Measurements from ENCODE around the gene HABP2. TPM values are rescaled to one million over a fixed set of nuclear protein-coding genes. Genes with fewer than 3 reads are reported as not detected.

Gene HABP2
- total RNA-seq, 1 donor from 2014 or later = not detected

- H3K27ac Mint-ChIP-seq (ENCODE audit: unreplicated experiment) = no peak overlapping the region
- DNase-seq (ENCODE audit: low read depth) = no peak
- Histone ChIP-seq H3K9ac (ENCODE audit: low read length) (no peak overlapping the region), H2AFZ (ENCODE audit: low read depth, low read length) (peak overlapping the region; percentile 16), H3K79me2 (ENCODE audit: insufficient read depth, low read length) (no peaks in the 10 kb centered on the region), H3K4me3 (ENCODE audit: insufficient read depth, low read depth, low read length) (peak overlapping the region; percentile 33), H3K27ac (ENCODE audit: low read depth, low read length) (no peak overlapping the region), H4K20me1 (ENCODE audit: insufficient read depth, low read length) (no peaks in the 10 kb centered on the region), H3K4me1 (ENCODE audit: insufficient read depth, low read length) (no peaks in the 10 kb centered on the region), H3K4me2 (ENCODE audit: low read length) (peak overlapping the region; percentile 61), H3K36me3 (ENCODE audit: insufficient read depth, low read length) (no peaks in the 10 kb centered on the region), H3K27me3 (ENCODE audit: insufficient read depth, low read length) (peaks cover 11% of the 10 kb centered on the region), H3K9me3 (ENCODE audit: insufficient read depth, low read depth, low read length) (no peaks in the 10 kb centered on the region)
- TF ChIP-seq EZH2 (IDR thresholded peaks at IDR 0.05; ENCODE audit: insufficient read depth, low read length) = no peak
- no peak for TF ChIP-seq CTCF (IDR thresholded peaks at IDR 0.05; ENCODE audit: insufficient read depth, low read depth, low read length)
- peaks cover 6% of the 10 kb centered on the region for H3K9me3 Mint-ChIP-seq (ENCODE audit: unreplicated experiment)
- peaks cover 72% of the 10 kb centered on the region for H3K27me3 Mint-ChIP-seq (ENCODE audit: low read depth, unreplicated experiment)
- H3K4me3 Mint-ChIP-seq (ENCODE audit: unreplicated experiment) = peak overlapping the region; percentile 28
- no peak for FAIRE-seq
- H3K4me1 Mint-ChIP-seq (ENCODE audit: low read depth, unreplicated experiment) = peaks cover 7% of the 10 kb centered on the region
- peaks cover 4% of the 10 kb centered on the region for H3K36me3 Mint-ChIP-seq (ENCODE audit: low read depth, unreplicated experiment)
Measured at GRCh38 chr10:113557903-113558321, 5.1 kb downstream of the HABP2 start.

GRCh38 chr10:113560071-113560470 lies 7.2 kb downstream of the HABP2 start:
- TF ChIP-seq EZH2 (IDR thresholded peaks at IDR 0.05; ENCODE audit: insufficient read depth, low read length) (no peak), CTCF (IDR thresholded peaks at IDR 0.05; ENCODE audit: insufficient read depth, low read depth, low read length) (no peak)
- Histone ChIP-seq H3K4me3 (ENCODE audit: insufficient read depth, low read depth, low read length) (no peak overlapping the region), H3K79me2 (ENCODE audit: insufficient read depth, low read length) (no peaks in the 10 kb centered on the region), H3K4me1 (ENCODE audit: insufficient read depth, low read length) (no peaks in the 10 kb centered on the region), H3K27ac (ENCODE audit: low read depth, low read length) (no peak overlapping the region), H3K9me3 (ENCODE audit: insufficient read depth, low read depth, low read length) (no peaks in the 10 kb centered on the region), H2AFZ (ENCODE audit: low read depth, low read length) (no peak overlapping the region), H3K27me3 (ENCODE audit: insufficient read depth, low read length) (peaks cover 11% of the 10 kb centered on the region), H3K4me2 (ENCODE audit: low read length) (no peak overlapping the region), H4K20me1 (ENCODE audit: insufficient read depth, low read length) (no peaks in the 10 kb centered on the region), H3K9ac (ENCODE audit: low read length) (no peak overlapping the region), H3K36me3 (ENCODE audit: insufficient read depth, low read length) (no peaks in the 10 kb centered on the region)
- peaks cover 4% of the 10 kb centered on the region for H3K36me3 Mint-ChIP-seq (ENCODE audit: low read depth, unreplicated experiment)
- FAIRE-seq = no peak
- H3K27ac Mint-ChIP-seq (ENCODE audit: unreplicated experiment) = no peak overlapping the region
- no peak for DNase-seq (ENCODE audit: low read depth)
- H3K4me1 Mint-ChIP-seq (ENCODE audit: low read depth, unreplicated experiment) = no peaks in the 10 kb centered on the region
- no peak overlapping the region for H3K4me3 Mint-ChIP-seq (ENCODE audit: unreplicated experiment)
- H3K27me3 Mint-ChIP-seq (ENCODE audit: low read depth, unreplicated experiment) = peaks cover 65% of the 10 kb centered on the region
- peaks cover 6% of the 10 kb centered on the region for H3K9me3 Mint-ChIP-seq (ENCODE audit: unreplicated experiment)

GRCh38 chr10:113561214-113561613 lies 8.4 kb downstream of the HABP2 start:
- H3K27ac ChIP-seq (ENCODE audit: low read depth, low read length) = no peak overlapping the region
- H3K4me1 ChIP-seq (ENCODE audit: insufficient read depth, low read length) = no peaks in the 10 kb centered on the region
- TF ChIP-seq CTCF (IDR thresholded peaks at IDR 0.05; ENCODE audit: insufficient read depth, low read depth, low read length) (no peak), EZH2 (IDR thresholded peaks at IDR 0.05; ENCODE audit: insufficient read depth, low read length) (no peak)
- FAIRE-seq (no peak), DNase-seq (ENCODE audit: low read depth) (no peak)
- H3K4me1 Mint-ChIP-seq (ENCODE audit: low read depth, unreplicated experiment) = no peaks in the 10 kb centered on the region
- no peaks in the 10 kb centered on the region for H3K9me3 ChIP-seq (ENCODE audit: insufficient read depth, low read depth, low read length)
- H3K4me3 ChIP-seq (ENCODE audit: insufficient read depth, low read depth, low read length) = no peak overlapping the region
- no peaks in the 10 kb centered on the region for H3K36me3 ChIP-seq (ENCODE audit: insufficient read depth, low read length)
- H3K27me3 ChIP-seq (ENCODE audit: insufficient read depth, low read length) = peaks cover 11% of the 10 kb centered on the region
- H3K27me3 Mint-ChIP-seq (ENCODE audit: low read depth, unreplicated experiment) = peaks cover 58% of the 10 kb centered on the region
- no peak overlapping the region for H3K27ac Mint-ChIP-seq (ENCODE audit: unreplicated experiment)
- no peaks in the 10 kb centered on the region for H3K79me2 ChIP-seq (ENCODE audit: insufficient read depth, low read length)
- H4K20me1 ChIP-seq (ENCODE audit: insufficient read depth, low read length) = no peaks in the 10 kb centered on the region
- no peak overlapping the region for H2AFZ ChIP-seq (ENCODE audit: low read depth, low read length)
- peaks cover 6% of the 10 kb centered on the region for H3K9me3 Mint-ChIP-seq (ENCODE audit: unreplicated experiment)
- H3K4me2 ChIP-seq (ENCODE audit: low read length) = no peak overlapping the region
- no peak overlapping the region for H3K9ac ChIP-seq (ENCODE audit: low read length)
- H3K36me3 Mint-ChIP-seq (ENCODE audit: low read depth, unreplicated experiment) = peaks cover 4% of the 10 kb centered on the region
- H3K4me3 Mint-ChIP-seq (ENCODE audit: unreplicated experiment) = no peak overlapping the region

Data from astrocyte (in vitro differentiated cells and primary cell).